VCaP (cell line): ENCODE results near the gene ZSWIM5.

Experiments used
- H3K27ac ChIP-seq: fragments of 450-650 bp; 2 replicates; pipeline ENCODE4 v1.5.1; 2017
- CTCF ChIP-seq: fragments of 450-650 bp; conservative IDR thresholded peaks from 2 replicates; pipeline ENCODE4 v1.5.1; 2017; ENCODE audit warnings: mild to moderate bottlenecking, moderate library complexity

ZSWIM5 gene

GRCh38 chr1:45152126-45152525, 54.3 kb downstream of the ZSWIM5 start:
- no peak overlapping the region for H3K27ac ChIP-seq
- no peak for TF ChIP-seq CTCF

DNA sequence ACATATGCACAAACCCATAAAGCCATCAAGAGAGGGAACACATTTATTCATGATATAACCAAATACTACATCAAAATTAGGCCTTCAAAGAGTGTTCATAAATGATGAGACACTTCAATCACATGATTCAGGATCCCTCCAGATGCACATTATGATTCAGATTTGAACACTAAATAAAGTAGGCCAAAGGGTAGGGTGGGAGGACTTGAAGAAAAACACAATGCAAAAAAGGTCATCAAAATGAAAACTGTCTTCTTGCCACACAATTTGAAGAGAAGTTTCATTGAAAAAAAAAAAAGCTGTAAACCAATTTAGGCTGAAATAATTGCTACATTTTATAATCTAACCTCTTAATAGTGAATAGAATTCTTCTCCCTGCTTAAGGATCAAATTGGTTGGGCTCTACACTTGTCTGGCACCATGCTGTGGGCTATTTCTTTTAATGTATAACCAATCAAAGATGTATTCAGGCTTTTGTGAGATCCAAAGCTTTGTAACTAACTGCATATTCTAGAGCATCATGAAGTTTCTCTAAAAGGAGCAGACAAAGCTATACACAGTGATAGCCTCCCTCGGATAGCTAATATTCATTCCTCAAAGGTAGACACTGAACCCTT, 58.1 kb downstream of the ZSWIM5 start:
- TF ChIP-seq CTCF, result no peak
- no peak overlapping the region for H3K27ac ChIP-seq

DNA sequence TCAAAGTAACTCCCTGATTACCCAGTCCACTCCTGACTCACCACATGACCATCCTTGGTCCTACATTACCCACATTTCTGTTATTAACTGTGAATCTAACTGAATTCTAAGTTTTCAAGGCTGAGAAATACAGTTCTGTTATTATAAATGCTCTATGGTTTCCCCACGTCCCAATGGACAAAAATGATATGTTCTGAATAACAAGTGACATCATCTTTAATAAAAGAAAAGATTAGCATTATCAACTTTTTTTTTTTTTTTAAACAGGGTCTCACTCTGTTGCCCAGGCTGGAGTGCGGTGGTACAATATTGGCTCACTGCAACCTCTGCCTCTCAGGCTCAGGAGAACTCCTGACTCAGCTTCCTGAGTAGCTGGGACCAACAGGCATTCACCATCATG, 59.6 kb downstream of the ZSWIM5 start:
- TF ChIP-seq CTCF, result no peak
- H3K27ac ChIP-seq, result no peak overlapping the region

DNA sequence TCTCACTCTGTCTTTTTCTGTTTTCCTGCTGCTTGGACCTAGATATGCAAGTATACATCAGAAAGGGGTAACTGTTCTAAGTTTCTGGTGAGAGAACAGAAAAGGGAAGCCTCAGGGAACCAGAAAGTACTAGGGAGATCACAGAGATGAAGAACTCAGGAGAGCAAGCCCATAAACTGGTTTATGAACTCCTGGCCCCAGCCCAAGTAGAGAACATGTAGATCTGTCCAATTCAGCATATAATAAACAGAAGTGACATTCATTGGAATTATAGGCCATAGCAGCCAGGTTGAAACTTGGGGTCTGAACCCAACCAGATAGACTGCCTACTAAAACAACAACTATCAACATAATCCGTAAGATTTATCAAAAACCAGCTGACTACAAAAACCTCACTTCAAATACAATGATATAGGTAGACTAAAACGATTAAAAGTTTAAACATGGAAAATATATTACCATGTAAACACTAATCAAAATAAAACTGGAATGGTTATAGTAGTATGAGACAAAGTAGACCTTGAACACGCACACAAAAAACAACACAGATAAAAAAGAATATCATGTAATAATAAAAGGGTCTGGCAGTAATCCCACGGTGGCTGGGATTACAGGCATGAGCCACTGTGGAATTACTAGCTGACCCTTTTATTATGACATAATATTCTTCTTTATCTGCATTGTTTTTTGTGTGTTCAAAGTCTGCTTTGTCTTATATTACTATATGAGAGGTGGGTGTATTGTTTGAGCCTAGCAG, 65.0 kb downstream of the ZSWIM5 start:
- TF ChIP-seq CTCF, result no peak
- peak overlapping the region; percentile 74 for H3K27ac ChIP-seq

DNA sequence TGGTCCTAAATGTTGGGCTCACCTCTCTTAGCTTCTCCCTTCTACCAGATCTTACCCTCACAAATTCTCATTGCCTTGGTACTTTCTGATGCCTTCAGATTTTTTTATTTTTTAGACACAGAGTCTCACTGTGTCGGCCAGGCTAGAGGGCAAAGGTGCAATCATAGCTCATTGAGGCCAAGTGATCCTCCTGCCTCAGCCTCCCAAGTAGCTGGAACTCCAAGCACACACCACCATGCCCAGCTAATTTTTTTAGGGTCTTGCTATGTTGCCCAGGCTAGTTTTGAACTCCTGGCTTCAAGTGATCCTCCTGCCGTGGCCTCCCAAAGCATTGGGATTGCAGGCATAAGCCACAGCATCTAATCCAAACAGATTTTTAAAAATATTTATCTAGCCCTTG, 69.4 kb downstream of the ZSWIM5 start:
- no peak for TF ChIP-seq CTCF
- H3K27ac ChIP-seq, result no peak overlapping the region; the same call in 1 of the 2 replicates

DNA sequence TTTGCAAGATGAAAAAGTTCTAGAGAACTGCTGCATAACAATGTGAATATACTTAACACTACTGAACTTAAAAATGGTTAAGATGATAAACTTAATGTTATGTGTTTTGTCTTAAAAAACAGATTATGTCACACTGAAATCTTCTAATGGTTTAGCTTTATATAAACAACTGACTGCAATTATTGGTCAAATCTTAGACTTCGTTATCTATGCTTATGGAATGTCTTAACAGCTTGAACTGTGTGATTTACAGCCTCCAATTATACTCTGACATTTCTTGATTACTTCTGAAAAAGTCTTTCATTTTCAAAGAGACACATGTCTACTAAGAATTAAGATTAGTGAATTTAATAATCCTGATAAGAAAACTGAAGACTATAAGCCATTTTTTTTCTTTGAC, 71.1 kb downstream of the ZSWIM5 start:
- no peak for TF ChIP-seq CTCF
- peak overlapping the region; percentile 76 for H3K27ac ChIP-seq

DNA sequence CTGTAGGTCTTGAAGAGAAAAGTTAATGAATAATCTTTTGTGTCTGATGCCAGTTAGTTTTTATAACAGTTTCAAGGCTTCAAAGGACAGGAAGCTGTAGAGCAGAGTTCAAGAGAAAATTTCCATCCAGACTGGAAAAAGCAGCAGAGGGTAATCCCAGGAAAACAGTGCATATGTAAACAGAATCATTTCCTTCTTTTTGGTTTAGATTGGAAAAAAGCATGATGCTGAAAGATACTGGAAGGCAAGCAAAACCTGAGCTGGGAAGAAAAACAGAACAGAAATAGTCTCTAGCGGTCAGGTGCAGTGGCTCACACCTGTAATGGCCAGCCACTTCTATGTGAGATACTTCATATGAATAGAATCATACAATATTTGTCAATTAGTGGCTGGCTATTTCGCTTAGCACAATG, 71.9 kb downstream of the ZSWIM5 start:
- peak overlapping the region; percentile 76 for H3K27ac ChIP-seq
- no peak for TF ChIP-seq CTCF

DNA sequence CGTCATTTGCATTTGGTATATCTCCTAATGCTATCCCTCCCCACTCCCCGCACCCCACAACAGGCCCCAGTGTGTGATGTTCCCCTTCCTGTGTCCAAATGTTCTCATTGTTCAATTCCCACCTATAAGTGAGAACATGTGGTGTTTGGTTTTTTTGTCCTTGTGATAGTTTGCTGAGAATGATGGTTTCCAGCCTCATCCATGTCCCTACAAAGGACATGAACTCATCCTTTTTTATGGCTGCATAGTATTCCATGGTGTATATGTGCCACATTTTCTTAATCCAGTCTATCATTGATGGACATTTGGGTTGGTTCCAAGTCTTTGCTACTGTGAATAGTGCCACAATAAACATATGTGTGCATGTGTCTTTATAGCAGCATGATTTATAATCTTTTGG, 73.7 kb downstream of the ZSWIM5 start:
- H3K27ac ChIP-seq, result peak overlapping the region; percentile 76; the same call in 1 of the 2 replicates
